Gastrocnemius medialis (tissue), 4 donors: ENCODE measurements around the gene RPS6KA1. TPM values are rescaled to one million over a fixed set of nuclear protein-coding genes. Genes with fewer than 3 reads are reported as not detected.

Experiments used
- ATAC-seq, 2 donors: fragments of 150-250 bp; one replicate each; pipeline ENCODE4 v1.9.1; 2016
- DNase-seq, 2 donors: peaks; one replicate each; pipeline ENCODE4 v3.0.0-alpha.2; 2019
- H3K27ac ChIP-seq, 4 donors: fragments of 200-600 bp; sonication (generic); 1 replicate in 1 of 4; 2 replicates in 3 of 4; pipeline ENCODE4 v1.5.1; 2016 to 2018; ENCODE audit warnings: mild to moderate bottlenecking in 2 of 4, moderate library complexity in 1 of 4
- H3K27me3 ChIP-seq, 3 donors: fragments of 200-600 bp; sonication (generic) in 2 of 3; 1 replicate in 1 of 3; 2 replicates in 2 of 3; pipeline versions ENCODE4 v1.5.1 to v1.6.0; 2016 to 2019; ENCODE audit warnings: mild to moderate bottlenecking in 1 of 3, moderate library complexity in 1 of 3
- H3K36me3 ChIP-seq, 2 donors: fragments of 200-600 bp; sonication (generic) in 1 of 2; one replicate each; pipeline ENCODE4 v1.5.1; 2017 to 2018
- H3K4me1 ChIP-seq, 2 donors: fragments of 200-600 bp; sonication (generic) in 1 of 2; one replicate each; pipeline ENCODE4 v1.5.1; 2016 to 2017; ENCODE audit warnings: mild to moderate bottlenecking in 2 of 2
- H3K4me3 ChIP-seq, 4 donors: fragments of 200-600 bp; sonication (generic) in 3 of 4; 1 replicate in 1 of 4; 2 replicates in 3 of 4; pipeline ENCODE4 v1.5.1; 2016 to 2019; ENCODE audit warnings: mild to moderate bottlenecking in 2 of 4
- H3K9me3 ChIP-seq, 3 donors: fragments of 200-600 bp; sonication (generic) in 2 of 3; 1 replicate in 1 of 3; 2 replicates in 2 of 3; pipeline ENCODE4 v1.5.1; 2016 to 2019
- CTCF ChIP-seq, 5 experiments: fragments of 450-650 bp in 3 of 5; fragments of 200-600 bp in 2 of 5; sonication (generic) in 2 of 5; IDR thresholded peaks in 4 of 5; conservative IDR thresholded peaks in 1 of 5; 1 replicate in 4 of 5; 2 replicates in 1 of 5; pipeline ENCODE4 v1.5.1; 2016 to 2019; ENCODE audit warnings: antibody characterized with exemption in 5 of 5, mild to moderate bottlenecking in 3 of 5, moderate library complexity in 3 of 5
- POLR2A ChIP-seq, 2 donors: fragments of 450-650 bp; IDR thresholded peaks; one replicate each; pipeline ENCODE4 v1.6.1; 2017; ENCODE audit warnings: antibody characterized with exemption in 2 of 2, mild to moderate bottlenecking in 2 of 2, moderate library complexity in 2 of 2
- in situ Hi-C, 4 donors: fragments of 200-750 bp; cut with MboI; loops; one replicate each; pipeline versions ENCODE4 v1.15.0 to v1.8.0; 2017; ENCODE audit warnings: low sequenced_read_pairs in 4 of 4
- intact Hi-C: fragments of 100-400 bp; cut with DNase I; formaldehyde crosslinking; loops from one replicate; pipeline ENCODE4 v1.15.1; 2023; ENCODE audit warnings: low total_unique reads
- total RNA-seq, 4 donors: library from RNA; depleted of rRNA; stranded (reverse); fragments of >200 nt; gene quantifications; one replicate each; pipeline versions ENCODE4 v1.1.0 to v1.2.3, GENCODE V29; 2016

RPS6KA1 gene
- total RNA-seq, 4 donors from 2014 or later: 1.5 to 3.5 (median 3.0) TPM

- Histone ChIP-seq H3K27me3 (no peaks in the 10 kb centered on the region), H3K27ac (no peak overlapping the region), H3K4me3 (no peak overlapping the region), H3K36me3 (no peaks in the 10 kb centered on the region), H3K4me1 (no peaks in the 10 kb centered on the region), H3K9me3 (no peaks in the 10 kb centered on the region)
- in situ Hi-C loops (no loop called here), intact Hi-C loops (no loop called here)
- DNase-seq (no peak), ATAC-seq (no peak)
- TF ChIP-seq POLR2A (IDR thresholded peaks at IDR 0.05) (no peak), CTCF (IDR thresholded peaks at IDR 0.05 in 4 of 5, conservative IDR thresholded peaks at IDR 0.05 in 1 of 5) (no peak)
Observed at GRCh38 chr1:26574018-26574417, 44.5 kb downstream of the RPS6KA1 start.

- Histone ChIP-seq H3K9me3 (no peaks in the 10 kb centered on the region), H3K4me1 (no peaks in the 10 kb centered on the region), H3K36me3 (no peaks in the 10 kb centered on the region), H3K27ac (no peak overlapping the region), H3K27me3 (no peaks in the 10 kb centered on the region), H3K4me3 (no peak overlapping the region)
- in situ Hi-C loops: no loop called here
- intact Hi-C loops: no loop called here
- no peak for ATAC-seq
- TF ChIP-seq POLR2A (IDR thresholded peaks at IDR 0.05): no peak
- no peak for TF ChIP-seq CTCF (IDR thresholded peaks at IDR 0.05 in 4 of 5, conservative IDR thresholded peaks at IDR 0.05 in 1 of 5)
- DNase-seq: no peak
Observed at GRCh38 chr1:26574719-26575251, 45.2 kb downstream of the RPS6KA1 start.

GRCh38 chr1:26575348-26575747 is 45.8 kb downstream of the RPS6KA1 start:
- ATAC-seq: no peak
- Histone ChIP-seq H3K9me3 (no peaks in the 10 kb centered on the region), H3K27ac (no peak overlapping the region), H3K4me3 (no peak overlapping the region), H3K27me3 (no peaks in the 10 kb centered on the region), H3K36me3 (no peaks in the 10 kb centered on the region), H3K4me1 (no peaks in the 10 kb centered on the region)
- in situ Hi-C loops: no loop called here
- intact Hi-C loops: no loop called here
- no peak for DNase-seq
- TF ChIP-seq CTCF (IDR thresholded peaks at IDR 0.05 in 4 of 5, conservative IDR thresholded peaks at IDR 0.05 in 1 of 5) (no peak), POLR2A (IDR thresholded peaks at IDR 0.05) (no peak)

- no peaks in the 10 kb centered on the region for H3K9me3 ChIP-seq
- no peaks in the 10 kb centered on the region for H3K4me1 ChIP-seq
- intact Hi-C loops: no loop called here
- TF ChIP-seq CTCF (IDR thresholded peaks at IDR 0.05 in 4 of 5, conservative IDR thresholded peaks at IDR 0.05 in 1 of 5) (no peak), POLR2A (IDR thresholded peaks at IDR 0.05) (no peak)
- no peaks in the 10 kb centered on the region for H3K27me3 ChIP-seq
- DNase-seq (no peak), ATAC-seq (no peak)
- in situ Hi-C loops: no loop called here
- H3K27ac ChIP-seq: no peak overlapping the region
- no peak overlapping the region for H3K4me3 ChIP-seq
- H3K36me3 ChIP-seq: no peaks in the 10 kb centered on the region
Observed at GRCh38 chr1:26578167-26578566, 48.6 kb downstream of the RPS6KA1 start.

- Histone ChIP-seq H3K4me1 (no peaks in the 10 kb centered on the region), H3K36me3 (no peaks in the 10 kb centered on the region), H3K9me3 (no peaks in the 10 kb centered on the region), H3K27ac (no peak overlapping the region), H3K4me3 (no peak overlapping the region), H3K27me3 (no peaks in the 10 kb centered on the region)
- DNase-seq: no peak
- no peak for ATAC-seq
- in situ Hi-C loops (no loop called here), intact Hi-C loops (no loop called here)
- TF ChIP-seq CTCF (IDR thresholded peaks at IDR 0.05 in 4 of 5, conservative IDR thresholded peaks at IDR 0.05 in 1 of 5) (no peak), POLR2A (IDR thresholded peaks at IDR 0.05) (no peak)
Observed at GRCh38 chr1:26579681-26580111, 50.1 kb downstream of the RPS6KA1 start.
